T-helper 2 cell treated with Interferon-gamma antibody and Interleukin-4, amounts not matched to agents 5 μg/mL and 100 μg/mL, for 36 hours (primary cell): ENCODE results near the gene NCK2.
A peak's percentile ranks its signal among the peaks of the same experiment; 100 is the strongest.
"Not testable (repeated sequence)": the region's sequence is repeated elsewhere in the genome, so short reads cannot be mapped to it uniquely, and the experiment has no call there.

Experiments
- DNase-seq: peaks from one replicate; pipeline ENCODE4 v3.0.0; 2021; ENCODE audit warnings: low spot score
- H3K27ac Mint-ChIP-seq: one replicate; pipeline ENCODE4 v1.8.0; 2021; ENCODE audit warnings: mild to moderate bottlenecking, mixed read lengths
- H3K27me3 Mint-ChIP-seq: one replicate; pipeline ENCODE4 v1.8.0; 2021; ENCODE audit warnings: low read depth, mixed read lengths
- H3K36me3 Mint-ChIP-seq: one replicate; pipeline ENCODE4 v1.8.0; 2021; ENCODE audit warnings: low read depth, mixed read lengths
- H3K4me1 Mint-ChIP-seq: one replicate; pipeline ENCODE4 v1.8.0; 2021; ENCODE audit warnings: low read depth, mixed read lengths
- H3K4me3 Mint-ChIP-seq: one replicate; pipeline ENCODE4 v1.8.0; 2022; ENCODE audit warnings: mild to moderate bottlenecking, moderate library complexity, mixed read lengths
- H3K9me3 Mint-ChIP-seq: one replicate; pipeline ENCODE4 v1.8.0; 2021; ENCODE audit warnings: mixed read lengths

Gene NCK2

GRCh38 chr2:105755895-105756294 is 11.2 kb downstream of the NCK2 start:
- H3K9me3 Mint-ChIP-seq, result no peaks in the 10 kb centered on the region
- H3K4me1 Mint-ChIP-seq, result peaks cover 79% of the 10 kb centered on the region
- H3K4me3 Mint-ChIP-seq, result peak overlapping the region; percentile 62
- no peaks in the 10 kb centered on the region for H3K27me3 Mint-ChIP-seq
- peak overlapping the region; percentile 85 for H3K27ac Mint-ChIP-seq
- H3K36me3 Mint-ChIP-seq, result peaks cover 59% of the 10 kb centered on the region
- no peak for DNase-seq

GRCh38 chr2:105756435-105756834 is 11.7 kb downstream of the NCK2 start:
- no peak for DNase-seq
- Mint-ChIP-seq H3K27ac (peak overlapping the region; percentile 85), H3K4me3 (peak overlapping the region; percentile 62), H3K36me3 (peaks cover 54% of the 10 kb centered on the region), H3K9me3 (no peaks in the 10 kb centered on the region), H3K4me1 (peaks cover 78% of the 10 kb centered on the region), H3K27me3 (no peaks in the 10 kb centered on the region)

GRCh38 chr2:105756865-105757264 is 12.2 kb downstream of the NCK2 start:
- not testable (repeated sequence) for H3K27me3 Mint-ChIP-seq, DNase-seq, H3K9me3 Mint-ChIP-seq
- Mint-ChIP-seq H3K4me1 (peaks cover 78% of the 10 kb centered on the region), H3K27ac (peak overlapping the region; percentile 79), H3K36me3 (peaks cover 52% of the 10 kb centered on the region), H3K4me3 (peak overlapping the region; percentile 68)

- no peak for DNase-seq
- H3K27ac Mint-ChIP-seq, result peak overlapping the region; percentile 79
- H3K4me3 Mint-ChIP-seq, result peak overlapping the region; percentile 68
- peaks cover 52% of the 10 kb centered on the region for H3K36me3 Mint-ChIP-seq
- H3K27me3 Mint-ChIP-seq, result no peaks in the 10 kb centered on the region
- H3K9me3 Mint-ChIP-seq, result no peaks in the 10 kb centered on the region
- peaks cover 84% of the 10 kb centered on the region for H3K4me1 Mint-ChIP-seq
Measured at GRCh38 chr2:105757433-105757832, 12.7 kb downstream of the NCK2 start.

GRCh38 chr2:105760191-105760590 is 15.5 kb downstream of the NCK2 start:
- peaks cover 79% of the 10 kb centered on the region for H3K4me1 Mint-ChIP-seq
- no peak overlapping the region for H3K4me3 Mint-ChIP-seq
- H3K36me3 Mint-ChIP-seq, result peaks cover 37% of the 10 kb centered on the region
- no peaks in the 10 kb centered on the region for H3K9me3 Mint-ChIP-seq
- peak overlapping the region; percentile 60 for H3K27ac Mint-ChIP-seq
- no peak for DNase-seq
- H3K27me3 Mint-ChIP-seq, result no peaks in the 10 kb centered on the region

GRCh38 chr2:105760639-105761337 is 16.1 kb downstream of the NCK2 start:
- Mint-ChIP-seq H3K4me1 (peaks cover 78% of the 10 kb centered on the region), H3K36me3 (peaks cover 37% of the 10 kb centered on the region), H3K27ac (peak overlapping the region; percentile 66)

GRCh38 chr2:105761931-105762515 is 17.3 kb downstream of the NCK2 start:
- Mint-ChIP-seq H3K4me1 (peaks cover 74% of the 10 kb centered on the region), H3K9me3 (no peaks in the 10 kb centered on the region), H3K36me3 (peaks cover 43% of the 10 kb centered on the region), H3K27ac (peak overlapping the region; percentile 66), H3K27me3 (no peaks in the 10 kb centered on the region), H3K4me3 (peak overlapping the region; percentile 48)
- no peak for DNase-seq

More at GRCh38 chr2:105760639-105761337, 16.1 kb downstream of the NCK2 start:
- no peak for DNase-seq
- Mint-ChIP-seq H3K27me3 (no peaks in the 10 kb centered on the region), H3K4me3 (peak overlapping the region; percentile 30), H3K9me3 (no peaks in the 10 kb centered on the region)

- Mint-ChIP-seq H3K4me1 (peaks cover 72% of the 10 kb centered on the region), H3K4me3 (no peak overlapping the region), H3K27me3 (no peaks in the 10 kb centered on the region), H3K27ac (no peak overlapping the region), H3K9me3 (no peaks in the 10 kb centered on the region), H3K36me3 (peaks cover 49% of the 10 kb centered on the region)
- DNase-seq, result no peak
Measured at GRCh38 chr2:105763076-105763475, 18.4 kb downstream of the NCK2 start.

- Mint-ChIP-seq H3K36me3 (peaks cover 50% of the 10 kb centered on the region), H3K9me3 (no peaks in the 10 kb centered on the region), H3K4me1 (peaks cover 75% of the 10 kb centered on the region), H3K27ac (peak overlapping the region; percentile 51), H3K4me3 (no peak overlapping the region), H3K27me3 (no peaks in the 10 kb centered on the region)
- no peak for DNase-seq
Measured at GRCh38 chr2:105764059-105764458, 19.3 kb downstream of the NCK2 start.

- Mint-ChIP-seq H3K4me3 (no peak overlapping the region), H3K9me3 (no peaks in the 10 kb centered on the region), H3K27ac (peak overlapping the region; percentile 75), H3K27me3 (no peaks in the 10 kb centered on the region), H3K4me1 (peaks cover 73% of the 10 kb centered on the region), H3K36me3 (peaks cover 44% of the 10 kb centered on the region)
- DNase-seq, result no peak
Measured at GRCh38 chr2:105765415-105766299, 20.9 kb downstream of the NCK2 start.

GRCh38 chr2:105766300-105766866 is 21.7 kb downstream of the NCK2 start:
- Mint-ChIP-seq H3K27me3 (no peaks in the 10 kb centered on the region), H3K4me3 (no peak overlapping the region), H3K4me1 (peaks cover 68% of the 10 kb centered on the region), H3K9me3 (no peaks in the 10 kb centered on the region), H3K36me3 (peaks cover 44% of the 10 kb centered on the region), H3K27ac (peak overlapping the region; percentile 63)
- DNase-seq, result no peak

GRCh38 chr2:105768176-105768575 is 23.5 kb downstream of the NCK2 start:
- Mint-ChIP-seq H3K36me3 (peaks cover 49% of the 10 kb centered on the region), H3K27me3 (no peaks in the 10 kb centered on the region), H3K4me3 (no peak overlapping the region), H3K4me1 (peaks cover 69% of the 10 kb centered on the region), H3K9me3 (no peaks in the 10 kb centered on the region), H3K27ac (peak overlapping the region; percentile 86)
- no peak for DNase-seq

- Mint-ChIP-seq H3K4me1 (peaks cover 69% of the 10 kb centered on the region), H3K9me3 (no peaks in the 10 kb centered on the region), H3K27ac (peak overlapping the region; percentile 86), H3K4me3 (peak overlapping the region; percentile 77), H3K36me3 (peaks cover 55% of the 10 kb centered on the region), H3K27me3 (no peaks in the 10 kb centered on the region)
- no peak for DNase-seq
Measured at GRCh38 chr2:105768961-105769452, 24.3 kb downstream of the NCK2 start.
